Endothelial cell of umbilical vein (primary cell): Measurements from ENCODE around the gene CACNA2D3. TPM values are rescaled to one million over a fixed set of nuclear protein-coding genes. Genes with fewer than 3 reads are reported as not detected.

Experiments
- BruUV-seq: library from RNA; stranded (reverse); fragments of 400-500 nt; replicated peaks from 2 replicates; lab custom pipeline; 2021; lab: Mats Ljungman, UMichigan
- CTCF ChIA-PET: fragments of 300-600, 350-600 bp; sonication (Branson Sonifier 250); formaldehyde crosslinking; loops from one replicate; lab custom pipeline; 2021; ENCODE audit warnings: antibody characterized with exemption, inconsistent platforms; lab: Charles Lee
- POLR2A ChIA-PET: fragments of 300-600, 350-600 bp; sonication (Branson Sonifier 250); formaldehyde crosslinking; loops from one replicate; lab custom pipeline; 2021; ENCODE audit warnings: antibody characterized with exemption, inconsistent platforms; lab: Charles Lee
- DNase-seq: peaks from one replicate; pipeline ENCODE4 v3.0.0-alpha.2; 2011; ENCODE audit warnings: low read depth, low spot score
- FAIRE-seq: peaks from 2 replicates; lab custom pipeline; 2011; peaks lifted over from hg19 to GRCh38; lab: Jason Lieb, UNC
- H2AFZ ChIP-seq: 2 replicates; pipeline ENCODE4 v1.6.0; 2012; ENCODE audit warnings: low read depth, low read length, control low read depth, inconsistent platforms
- H3K27ac ChIP-seq: 2 replicates; pipeline ENCODE4 v1.5.1; 2011; ENCODE audit warnings: low read depth, mild to moderate bottlenecking, control low read depth, low read length, moderate library complexity; ENCODE audit not compliant: insufficient read depth
- H3K27me3 ChIP-seq, 2 experiments: 2 replicates each; pipeline versions ENCODE4 v1.6.0 to v1.6.1; 2011; ENCODE audit warnings: low read length in 2 of 2, mixed read lengths in 1 of 2; ENCODE audit not compliant: control insufficient read depth in 2 of 2, insufficient read depth in 2 of 2
- H3K36me3 ChIP-seq, 2 experiments: 2 replicates in 1 of 2; 3 replicates in 1 of 2; pipeline ENCODE4 v1.5.1; 2011; ENCODE audit warnings: low read length in 2 of 2, mild to moderate bottlenecking in 1 of 2, moderate library complexity in 1 of 2; ENCODE audit not compliant: control insufficient read depth in 2 of 2, insufficient read depth in 2 of 2; ENCODE audit errors: extremely low read depth in 1 of 2
- H3K4me1 ChIP-seq: 3 replicates; pipeline ENCODE4 v1.5.1; 2011; ENCODE audit warnings: mild to moderate bottlenecking, low read length; ENCODE audit not compliant: control insufficient read depth, insufficient read depth; ENCODE audit errors: extremely low read depth
- H3K4me2 ChIP-seq: 2 replicates; pipeline ENCODE4 v1.6.1; 2011; ENCODE audit warnings: low read length, control low read depth, mixed read lengths; ENCODE audit not compliant: insufficient read depth
- H3K4me3 ChIP-seq, 3 experiments: fragments of 200-600 bp in 1 of 3; sonication (generic), shearing (Covaris generic) in 1 of 3; replicated peaks in 1 of 3; 2 replicates each; pipeline ENCODE4 v1.5.1; 2011 to 2016; ENCODE audit warnings: control low read depth in 3 of 3, low read length in 3 of 3, mild to moderate bottlenecking in 2 of 3, inconsistent platforms in 1 of 3, low read depth in 1 of 3, moderate library complexity in 1 of 3; ENCODE audit not compliant: insufficient read depth in 1 of 3
- H3K79me2 ChIP-seq: 2 replicates; pipeline ENCODE4 v1.6.0; 2012; ENCODE audit warnings: low read length, inconsistent platforms; ENCODE audit not compliant: control insufficient read depth, insufficient read depth
- H3K9ac ChIP-seq: replicated peaks from 2 replicates; pipeline ENCODE3; 2011; ENCODE audit warnings: low read length, control low read depth; ENCODE audit not compliant: insufficient read depth; ENCODE audit errors: extremely low read depth
- H3K9me1 ChIP-seq: replicated peaks from 3 replicates; pipeline ENCODE4 v1.6.0; 2011; ENCODE audit warnings: mild to moderate bottlenecking, low read length; ENCODE audit not compliant: control insufficient read depth, insufficient read depth; ENCODE audit errors: extremely low read depth
- H3K9me3 ChIP-seq: replicated peaks from 2 replicates; pipeline ENCODE4 v1.5.1; 2012; ENCODE audit warnings: low read length, inconsistent platforms; ENCODE audit not compliant: control insufficient read depth, insufficient read depth
- H4K20me1 ChIP-seq: replicated peaks from 2 replicates; pipeline ENCODE3; 2011; ENCODE audit warnings: mild to moderate bottlenecking, low read length; ENCODE audit not compliant: control insufficient read depth, insufficient read depth; ENCODE audit errors: extremely low read depth
- EZH2 ChIP-seq: IDR thresholded peaks from 2 replicates; pipeline ENCODE4 v1.6.1; 2012; ENCODE audit warnings: borderline replicate concordance, low read depth, mild to moderate bottlenecking, moderate library complexity, low read length, inconsistent platforms; ENCODE audit not compliant: severe bottlenecking
- FOS ChIP-seq: IDR thresholded peaks from 2 replicates; pipeline ENCODE4 v1.6.1; 2011; ENCODE audit warnings: mild to moderate bottlenecking, low read length, moderate library complexity, borderline replicate concordance; ENCODE audit not compliant: insufficient read depth
- GATA2 ChIP-seq: IDR thresholded peaks from 2 replicates; pipeline ENCODE4 v1.7.0; 2011; ENCODE audit warnings: low read depth, mild to moderate bottlenecking, moderate library complexity, mixed read lengths, low read length; ENCODE audit not compliant: insufficient read length, insufficient read depth
- JUN ChIP-seq: IDR thresholded peaks from 2 replicates; pipeline ENCODE4 v1.6.1; 2011; ENCODE audit warnings: borderline replicate concordance, low read depth; ENCODE audit not compliant: insufficient read length, insufficient read depth
- MYC ChIP-seq: IDR thresholded peaks from one replicate; pipeline ENCODE4 v1.6.1; 2011; ENCODE audit warnings: mild to moderate bottlenecking, low read depth, low read length
- POLR2A ChIP-seq: IDR thresholded peaks from 2 replicates; pipeline ENCODE4 v1.6.1; 2012; ENCODE audit warnings: low read depth, mild to moderate bottlenecking, control low read depth, low read length
- POLR2AphosphoS5 ChIP-seq: IDR thresholded peaks from 2 replicates; pipeline ENCODE4 v1.6.1; 2012; ENCODE audit warnings: low read depth, mild to moderate bottlenecking, control low read depth, low read length, moderate library complexity; ENCODE audit not compliant: insufficient read depth
- dilution Hi-C: fragments of 300-500 bp; cut with MboI; formaldehyde crosslinking; loops from one replicate; pipeline ENCODE4 v1.15.0; 2019; ENCODE audit warnings: low sequenced_read_pairs; ENCODE audit not compliant: extremely low pct_ligation_motif_present
- intact Hi-C: fragments of 100-400 bp; cut with micrococcal nuclease; formaldehyde crosslinking; loops from one replicate; pipeline ENCODE4 v1.10.0; 2022
- polyA plus RNA-seq, 4 experiments: library from polyadenylated mRNA; depleted of rRNA in 3 of 4; stranded (reverse) in 3 of 4; unstranded in 1 of 4; fragments of >200 nt; gene quantifications; 2 replicates each; pipeline versions ENCODE4 v1.2.1 to v1.2.3, GENCODE V29; 2011 to 2012; ENCODE audit warnings: missing spikeins in 1 of 4
- total RNA-seq: library from RNA; stranded (reverse); gene quantifications from 2 replicates; pipeline ENCODE4 v1.2.3, GENCODE V29; 2021
- TF ChIP-seq, protein P1 (sequence below), 2 donors: IDR thresholded peaks; 1 replicate in 1 of 2; 2 replicates in 1 of 2; pipeline ENCODE4 v1.5.1; 2011; ENCODE audit warnings: low read length in 2 of 2, mild to moderate bottlenecking in 2 of 2, moderate library complexity in 2 of 2, control low read depth in 1 of 2, inconsistent platforms in 1 of 2, low read depth in 1 of 2; ENCODE audit not compliant: insufficient read depth in 1 of 2; ENCODE audit errors: extremely low read depth in 1 of 2
- TF ChIP-seq, protein P2 (sequence below): IDR thresholded peaks from 2 replicates; pipeline ENCODE4 v1.6.1; 2011; ENCODE audit not compliant: insufficient read depth, insufficient read length

The CACNA2D3 gene
- total and polyA plus RNA-seq, 2 donors (not counting 3 experiments of a cell fraction or from before 2014, with no cell fraction given) = not detected

DNA sequence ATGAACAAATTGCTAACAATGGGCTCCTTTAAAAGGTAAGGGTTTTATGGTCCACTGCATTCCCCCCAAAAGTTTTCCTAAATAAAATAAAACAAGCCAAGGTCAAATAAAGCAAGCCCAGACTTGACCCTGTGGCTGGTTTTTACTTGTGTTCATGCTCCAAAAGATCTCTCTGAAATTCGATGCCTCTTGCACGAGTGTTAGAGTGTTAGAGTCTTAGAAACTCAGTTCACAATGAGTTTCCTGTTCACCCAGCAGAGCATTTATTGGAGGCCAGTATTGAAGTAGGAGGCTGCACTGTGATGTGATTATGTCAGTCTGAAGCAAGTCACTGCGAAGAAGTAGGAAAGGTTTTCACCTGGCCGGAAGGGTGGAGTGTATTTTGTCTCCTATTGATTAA lies 865.4 kb downstream of the CACNA2D3 start:
- intact Hi-C loops = no loop called here
- Histone ChIP-seq H2AFZ (no peak overlapping the region), H3K4me1 (no peaks in the 10 kb centered on the region), H3K9me3 (peaks cover 7% of the 10 kb centered on the region), H3K4me3 (no peak overlapping the region), H3K9me1 (no peaks in the 10 kb centered on the region), H3K27ac (no peak overlapping the region), H3K27me3 (no peaks in the 10 kb centered on the region), H3K9ac (no peak overlapping the region), H4K20me1 (no peaks in the 10 kb centered on the region), H3K79me2 (no peaks in the 10 kb centered on the region), H3K36me3 (no peaks in the 10 kb centered on the region), H3K4me2 (no peak overlapping the region)
- no peak for FAIRE-seq
- BruUV-seq = no TSS peak
- no peak for TF ChIP-seq GATA2
- no peak for TF ChIP-seq POLR2A
- TF ChIP-seq, protein P1, sequence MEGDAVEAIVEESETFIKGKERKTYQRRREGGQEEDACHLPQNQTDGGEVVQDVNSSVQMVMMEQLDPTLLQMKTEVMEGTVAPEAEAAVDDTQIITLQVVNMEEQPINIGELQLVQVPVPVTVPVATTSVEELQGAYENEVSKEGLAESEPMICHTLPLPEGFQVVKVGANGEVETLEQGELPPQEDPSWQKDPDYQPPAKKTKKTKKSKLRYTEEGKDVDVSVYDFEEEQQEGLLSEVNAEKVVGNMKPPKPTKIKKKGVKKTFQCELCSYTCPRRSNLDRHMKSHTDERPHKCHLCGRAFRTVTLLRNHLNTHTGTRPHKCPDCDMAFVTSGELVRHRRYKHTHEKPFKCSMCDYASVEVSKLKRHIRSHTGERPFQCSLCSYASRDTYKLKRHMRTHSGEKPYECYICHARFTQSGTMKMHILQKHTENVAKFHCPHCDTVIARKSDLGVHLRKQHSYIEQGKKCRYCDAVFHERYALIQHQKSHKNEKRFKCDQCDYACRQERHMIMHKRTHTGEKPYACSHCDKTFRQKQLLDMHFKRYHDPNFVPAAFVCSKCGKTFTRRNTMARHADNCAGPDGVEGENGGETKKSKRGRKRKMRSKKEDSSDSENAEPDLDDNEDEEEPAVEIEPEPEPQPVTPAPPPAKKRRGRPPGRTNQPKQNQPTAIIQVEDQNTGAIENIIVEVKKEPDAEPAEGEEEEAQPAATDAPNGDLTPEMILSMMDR (IDR thresholded peaks at IDR 0.05; ENCODE audit: extremely low read depth in 1 of 2, insufficient read depth in 1 of 2, low read depth in 1 of 2, low read length in 2 of 2) = no peak
- TF ChIP-seq EZH2 = no peak
- no peak for TF ChIP-seq FOS
- no peak for TF ChIP-seq JUN
- no peak for TF ChIP-seq MYC
- TF ChIP-seq POLR2AphosphoS5 = no peak
- TF ChIP-seq, protein P2, sequence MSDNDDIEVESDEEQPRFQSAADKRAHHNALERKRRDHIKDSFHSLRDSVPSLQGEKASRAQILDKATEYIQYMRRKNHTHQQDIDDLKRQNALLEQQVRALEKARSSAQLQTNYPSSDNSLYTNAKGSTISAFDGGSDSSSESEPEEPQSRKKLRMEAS = no peak
- dilution Hi-C loops = no loop called here
- ChIA-PET CTCF (no interaction called here), POLR2A (no interaction called here)
- DNase-seq = no peak
